Glutamatergic neuron (in vitro differentiated cells): ENCODE data around the gene GATAD2B. TPM values are rescaled to one million over a fixed set of nuclear protein-coding genes. Genes with fewer than 3 reads are reported as not detected.

Experiments used
- DNase-seq: peaks from one replicate; pipeline ENCODE4 v3.0.0; 2022
- H3K27ac Mint-ChIP-seq: one replicate; pipeline ENCODE4 v1.8.0; 2020; ENCODE audit warnings: mild to moderate bottlenecking, mixed read lengths, inconsistent platforms; ENCODE audit not compliant: unreplicated experiment
- H3K27me3 Mint-ChIP-seq: one replicate; pipeline ENCODE4 v1.8.0; 2020; ENCODE audit warnings: mild to moderate bottlenecking, moderate library complexity, mixed read lengths, inconsistent platforms; ENCODE audit not compliant: unreplicated experiment
- H3K36me3 Mint-ChIP-seq: one replicate; pipeline ENCODE4 v1.8.0; 2020; ENCODE audit warnings: mild to moderate bottlenecking, mixed read lengths, inconsistent platforms; ENCODE audit not compliant: unreplicated experiment
- H3K4me1 Mint-ChIP-seq: one replicate; pipeline ENCODE4 v1.8.0; 2020; ENCODE audit warnings: mild to moderate bottlenecking, low read depth, mixed read lengths, inconsistent platforms; ENCODE audit not compliant: unreplicated experiment
- H3K4me3 Mint-ChIP-seq: one replicate; pipeline ENCODE4 v1.8.0; 2020; ENCODE audit warnings: mild to moderate bottlenecking, mixed read lengths, inconsistent platforms; ENCODE audit not compliant: unreplicated experiment
- H3K9me3 Mint-ChIP-seq: one replicate; pipeline ENCODE4 v1.8.0; 2020; ENCODE audit warnings: mild to moderate bottlenecking, moderate library complexity, mixed read lengths, inconsistent platforms; ENCODE audit not compliant: unreplicated experiment
- total RNA-seq: library from RNA; stranded (reverse); fragmentation: NEBNext Ultra II Directional; extraction: Animal tissue kit (Norgen Biotek cat#: 25700); gene quantifications from one replicate; pipeline ENCODE4 v1.2.1, GENCODE V29; 2021; ENCODE audit not compliant: unreplicated experiment
- TF ChIP-seq, protein P1 (sequence below): fragments of 200-600 bp; sonication (generic); IDR thresholded peaks from one replicate; pipeline ENCODE4 v1.5.0; 2021; ENCODE audit not compliant: partially characterized antibody, unreplicated experiment

The GATAD2B gene
- total RNA-seq, 1 donor from 2014 or later: 57.6 TPM

DNA sequence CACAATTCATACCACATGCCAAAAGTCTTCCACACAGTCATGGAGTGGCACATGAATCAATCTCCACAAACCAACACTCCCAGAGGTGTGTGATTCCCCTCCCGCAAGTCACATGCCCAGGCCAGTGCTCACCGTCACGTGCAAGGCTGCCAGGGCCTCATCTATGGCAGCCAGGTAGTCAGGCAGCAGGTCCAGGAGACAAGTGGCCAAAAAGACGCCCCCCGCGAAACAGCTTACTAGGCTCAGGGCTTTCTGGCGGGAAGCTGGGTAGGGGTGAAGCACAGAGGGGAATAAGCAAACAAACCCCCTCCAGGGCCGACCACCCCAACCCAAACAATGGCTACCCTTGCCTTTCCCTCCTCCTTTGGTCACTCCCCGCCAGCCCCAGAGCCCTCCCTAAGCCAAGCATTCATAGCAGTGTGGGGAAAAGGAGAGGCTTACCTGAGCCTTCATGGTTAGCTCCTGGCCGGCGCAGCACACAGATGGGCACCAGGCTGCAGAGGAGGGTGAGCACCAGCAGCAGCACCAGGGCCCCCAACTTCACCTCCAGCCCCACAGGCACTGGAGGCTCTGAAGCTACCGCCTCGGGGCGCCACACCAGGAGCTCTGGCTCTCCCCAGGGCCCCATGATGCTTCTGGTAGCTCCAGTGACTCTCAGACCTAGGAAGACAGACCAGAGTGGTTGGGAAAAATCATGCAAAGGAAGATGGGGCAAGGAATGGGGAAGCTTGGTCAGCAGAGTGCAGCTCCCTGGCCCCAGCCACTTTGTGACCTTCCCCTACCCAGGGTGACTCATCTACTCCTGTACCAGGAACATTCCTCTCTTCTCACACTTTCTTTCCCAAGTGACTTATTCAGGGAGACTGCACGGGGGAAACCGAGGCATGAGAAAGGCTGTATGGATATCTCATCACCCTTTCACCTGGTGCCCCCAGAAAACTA is 39.6 kb upstream of the GATAD2B start:
- Mint-ChIP-seq H3K36me3 (no peaks in the 10 kb centered on the region), H3K9me3 (peaks cover 13% of the 10 kb centered on the region), H3K4me1 (peaks cover 24% of the 10 kb centered on the region), H3K27ac (peak overlapping the region; percentile 99), H3K27me3 (peaks cover 25% of the 10 kb centered on the region), H3K4me3 (peak overlapping the region; percentile 96)
- TF ChIP-seq, protein P1, sequence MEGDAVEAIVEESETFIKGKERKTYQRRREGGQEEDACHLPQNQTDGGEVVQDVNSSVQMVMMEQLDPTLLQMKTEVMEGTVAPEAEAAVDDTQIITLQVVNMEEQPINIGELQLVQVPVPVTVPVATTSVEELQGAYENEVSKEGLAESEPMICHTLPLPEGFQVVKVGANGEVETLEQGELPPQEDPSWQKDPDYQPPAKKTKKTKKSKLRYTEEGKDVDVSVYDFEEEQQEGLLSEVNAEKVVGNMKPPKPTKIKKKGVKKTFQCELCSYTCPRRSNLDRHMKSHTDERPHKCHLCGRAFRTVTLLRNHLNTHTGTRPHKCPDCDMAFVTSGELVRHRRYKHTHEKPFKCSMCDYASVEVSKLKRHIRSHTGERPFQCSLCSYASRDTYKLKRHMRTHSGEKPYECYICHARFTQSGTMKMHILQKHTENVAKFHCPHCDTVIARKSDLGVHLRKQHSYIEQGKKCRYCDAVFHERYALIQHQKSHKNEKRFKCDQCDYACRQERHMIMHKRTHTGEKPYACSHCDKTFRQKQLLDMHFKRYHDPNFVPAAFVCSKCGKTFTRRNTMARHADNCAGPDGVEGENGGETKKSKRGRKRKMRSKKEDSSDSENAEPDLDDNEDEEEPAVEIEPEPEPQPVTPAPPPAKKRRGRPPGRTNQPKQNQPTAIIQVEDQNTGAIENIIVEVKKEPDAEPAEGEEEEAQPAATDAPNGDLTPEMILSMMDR: no peak
- no peak for DNase-seq

DNA sequence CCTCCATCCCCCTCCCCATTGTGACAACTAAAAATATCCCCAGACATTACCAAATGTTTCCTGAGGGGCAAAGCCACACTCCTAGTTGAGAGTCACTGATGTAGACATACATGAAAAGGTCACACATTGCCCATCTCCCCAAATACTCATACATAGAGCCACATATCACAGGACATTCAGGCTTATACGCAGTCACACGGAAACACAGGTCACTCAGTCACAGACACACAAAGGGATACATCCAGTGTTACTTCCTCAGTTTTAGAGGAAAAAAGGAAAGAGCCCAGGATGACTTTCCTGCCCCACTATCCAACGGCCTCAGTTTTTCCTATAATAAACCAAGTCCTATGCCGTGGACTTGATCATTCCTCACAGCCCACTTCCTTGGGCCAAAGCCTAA is 38.6 kb upstream of the GATAD2B start:
- H3K27ac Mint-ChIP-seq: peak overlapping the region; percentile 50
- H3K36me3 Mint-ChIP-seq: no peaks in the 10 kb centered on the region
- peaks cover 11% of the 10 kb centered on the region for H3K9me3 Mint-ChIP-seq
- no peak for DNase-seq
- TF ChIP-seq, protein P1: no peak
- H3K4me3 Mint-ChIP-seq: peak overlapping the region; percentile 96
- peaks cover 26% of the 10 kb centered on the region for H3K4me1 Mint-ChIP-seq
- peaks cover 20% of the 10 kb centered on the region for H3K27me3 Mint-ChIP-seq

DNA sequence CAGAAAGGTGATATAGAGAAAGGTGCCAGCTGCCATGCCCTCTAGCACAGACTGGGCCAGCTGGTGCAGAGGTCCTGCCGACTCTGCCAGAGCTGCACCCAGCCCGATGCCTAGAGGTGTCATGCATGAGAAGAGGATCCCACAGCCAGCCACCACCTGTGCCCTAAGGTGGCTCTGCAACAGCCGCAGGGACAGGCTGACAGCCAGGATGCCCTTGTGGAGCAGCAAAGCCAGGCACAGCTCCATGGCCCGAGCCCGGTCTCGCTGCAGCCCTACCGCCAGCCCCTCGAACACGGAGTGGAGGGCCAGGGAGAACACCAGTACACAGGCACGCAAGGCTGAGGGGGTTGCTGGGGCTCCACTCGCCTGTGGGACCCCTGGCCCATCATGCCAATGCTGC is 37.4 kb upstream of the GATAD2B start:
- H3K4me1 Mint-ChIP-seq: peaks cover 28% of the 10 kb centered on the region
- H3K4me3 Mint-ChIP-seq: no peak overlapping the region
- peak overlapping the region; percentile 52 for H3K27ac Mint-ChIP-seq
- DNase-seq: no peak
- no peaks in the 10 kb centered on the region for H3K36me3 Mint-ChIP-seq
- H3K27me3 Mint-ChIP-seq: peaks cover 19% of the 10 kb centered on the region
- H3K9me3 Mint-ChIP-seq: peaks cover 11% of the 10 kb centered on the region
- TF ChIP-seq, protein P1: no peak

GRCh38 chr1:153959454-153959853 is 36.7 kb upstream of the GATAD2B start:
- peak overlapping the region; percentile 72 for H3K27ac Mint-ChIP-seq
- DNase-seq: no peak
- peaks cover 28% of the 10 kb centered on the region for H3K4me1 Mint-ChIP-seq

More at GRCh38 chr1:153959454-153959853, 36.7 kb upstream of the GATAD2B start:
- H3K4me3 Mint-ChIP-seq: no peak overlapping the region
- H3K9me3 Mint-ChIP-seq: peaks cover 11% of the 10 kb centered on the region
- H3K27me3 Mint-ChIP-seq: peaks cover 19% of the 10 kb centered on the region
- TF ChIP-seq, protein P1: no peak
- H3K36me3 Mint-ChIP-seq: no peaks in the 10 kb centered on the region
